SU-DHL-6 (cell line): ENCODE results near the gene SELENOV.

ENCODE experiments used
- CTCF ChIP-seq: fragments of 200-600 bp; sonication (generic); IDR thresholded peaks from one replicate; pipeline ENCODE4 v1.5.1; 2017; ENCODE audit warnings: antibody characterized with exemption, mild to moderate bottlenecking, low read length, moderate library complexity; ENCODE audit not compliant: insufficient read depth, poor library complexity, severe bottlenecking
- EZH2phosphoT487 ChIP-seq: fragments of 200-600 bp; sonication (generic), shearing (Covaris generic); conservative IDR thresholded peaks from 2 replicates; pipeline ENCODE4 v1.6.1; 2018; ENCODE audit warnings: mild to moderate bottlenecking, antibody characterized with exemption, low read length, moderate library complexity, mixed read lengths

GRCh38 chr19:39467941-39468340 is 47.0 kb upstream of the SELENOV start:
- TF ChIP-seq CTCF (no peak), EZH2phosphoT487 (no peak)
